Activated B cell treated with CpG ODN at 0.5 μM for 24 hours (primary cell): ENCODE data around the gene VCPKMT. TPM values are rescaled to one million over a fixed set of nuclear protein-coding genes. Genes with fewer than 3 reads are reported as not detected.
A peak's percentile ranks its signal among the peaks of the same experiment; 100 is the strongest.

Experiments
- ATAC-seq: fragments of 200-7000 bp; cut with Tn5 transposase; one replicate; pipeline ENCODE4 v1.10.0; 2021; ENCODE audit warnings: low read depth, mild to moderate bottlenecking, moderate library complexity
- CTCF ChIA-PET: fragments of 350-600 bp; sonication (Branson Sonifier 250); formaldehyde crosslinking; loops from one replicate; lab custom pipeline; 2021; ENCODE audit warnings: antibody characterized with exemption; lab: Charles Lee
- POLR2A ChIA-PET: fragments of 350-600 bp; sonication (Branson Sonifier 250); formaldehyde crosslinking; loops from one replicate; lab custom pipeline; 2021; ENCODE audit warnings: antibody characterized with exemption; lab: Charles Lee
- DNase-seq: peaks from one replicate; pipeline ENCODE4 v3.0.0; 2022
- H3K27ac Mint-ChIP-seq: one replicate; pipeline ENCODE4 v1.8.0; 2020; ENCODE audit warnings: mixed read lengths
- H3K27me3 Mint-ChIP-seq: one replicate; pipeline ENCODE4 v1.8.0; 2021; ENCODE audit warnings: mixed read lengths
- H3K36me3 Mint-ChIP-seq: one replicate; pipeline ENCODE4 v1.8.0; 2021; ENCODE audit warnings: low read depth, mixed read lengths
- H3K4me1 Mint-ChIP-seq: one replicate; pipeline ENCODE4 v1.8.0; 2021; ENCODE audit warnings: mixed read lengths
- H3K4me3 Mint-ChIP-seq: one replicate; pipeline ENCODE4 v1.8.0; 2020; ENCODE audit warnings: mild to moderate bottlenecking, mixed read lengths
- H3K9me3 Mint-ChIP-seq: one replicate; pipeline ENCODE4 v1.8.0; 2020; ENCODE audit warnings: mixed read lengths
- intact Hi-C: fragments of 100-400 bp; cut with micrococcal nuclease; formaldehyde crosslinking; loops from one replicate; pipeline ENCODE4 v1.15.1; 2024
- total RNA-seq: library from RNA; stranded (reverse); gene quantifications from 2 replicates; pipeline ENCODE4 v1.2.3, GENCODE V29; 2022
- TF ChIP-seq, protein P1 (sequence below): fragments of 200-600 bp; IDR thresholded peaks from one replicate; pipeline ENCODE4 v1.8.0; 2022; ENCODE audit warnings: antibody characterized with exemption, mild to moderate bottlenecking

VCPKMT gene
- total RNA-seq, 1 donor from 2014 or later, result 20.8 TPM

DNA sequence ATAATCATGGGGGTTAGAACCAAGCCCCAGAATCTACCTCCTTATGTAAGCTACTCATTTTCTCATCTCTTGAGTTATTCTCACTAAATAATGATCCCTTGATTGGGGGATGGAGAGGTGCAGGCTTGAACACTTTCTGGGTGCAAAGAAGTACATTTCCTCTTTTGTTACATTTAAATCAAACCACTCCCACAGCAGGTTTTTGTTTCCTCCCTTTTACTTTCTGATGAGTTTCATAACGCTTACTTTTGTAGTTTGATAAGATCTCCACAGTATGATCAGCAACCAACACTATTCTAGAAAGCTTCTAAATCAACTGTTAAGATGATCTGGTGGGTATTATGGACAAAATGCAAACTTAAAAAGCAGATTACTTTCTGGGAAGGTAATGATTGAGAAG lies 20.5 kb downstream of the VCPKMT start:
- TF ChIP-seq, protein P1, sequence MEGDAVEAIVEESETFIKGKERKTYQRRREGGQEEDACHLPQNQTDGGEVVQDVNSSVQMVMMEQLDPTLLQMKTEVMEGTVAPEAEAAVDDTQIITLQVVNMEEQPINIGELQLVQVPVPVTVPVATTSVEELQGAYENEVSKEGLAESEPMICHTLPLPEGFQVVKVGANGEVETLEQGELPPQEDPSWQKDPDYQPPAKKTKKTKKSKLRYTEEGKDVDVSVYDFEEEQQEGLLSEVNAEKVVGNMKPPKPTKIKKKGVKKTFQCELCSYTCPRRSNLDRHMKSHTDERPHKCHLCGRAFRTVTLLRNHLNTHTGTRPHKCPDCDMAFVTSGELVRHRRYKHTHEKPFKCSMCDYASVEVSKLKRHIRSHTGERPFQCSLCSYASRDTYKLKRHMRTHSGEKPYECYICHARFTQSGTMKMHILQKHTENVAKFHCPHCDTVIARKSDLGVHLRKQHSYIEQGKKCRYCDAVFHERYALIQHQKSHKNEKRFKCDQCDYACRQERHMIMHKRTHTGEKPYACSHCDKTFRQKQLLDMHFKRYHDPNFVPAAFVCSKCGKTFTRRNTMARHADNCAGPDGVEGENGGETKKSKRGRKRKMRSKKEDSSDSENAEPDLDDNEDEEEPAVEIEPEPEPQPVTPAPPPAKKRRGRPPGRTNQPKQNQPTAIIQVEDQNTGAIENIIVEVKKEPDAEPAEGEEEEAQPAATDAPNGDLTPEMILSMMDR, result no peak
- ChIA-PET CTCF (interaction anchor here (1.0 to 2.6 kb wide), 6 partner anchors 9 to 243 kb away, joined by 3 to 14 read pairs (median 5); partner anchors contain the start of gene NEMF), POLR2A (interaction anchor here (0.5 to 5.7 kb wide), 19 partner anchors 8 to 243 kb away, joined by 3 to 39 read pairs (median 6); partner anchors contain the start of genes ARF6, NEMF and VCPKMT)
- peak overlapping the region; percentile 75 for H3K4me3 Mint-ChIP-seq
- intact Hi-C loops, result loop anchor here (1.0 kb wide), 2 partner anchors 8 to 11 kb away; no protein-coding TSS in a partner anchor
- no peaks in the 10 kb centered on the region for H3K9me3 Mint-ChIP-seq
- no peak for DNase-seq
- H3K4me1 Mint-ChIP-seq, result peaks cover 84% of the 10 kb centered on the region
- no peaks in the 10 kb centered on the region for H3K27me3 Mint-ChIP-seq
- ATAC-seq, result peak; percentile 61
- peak overlapping the region; percentile 93 for H3K27ac Mint-ChIP-seq
- peaks cover 28% of the 10 kb centered on the region for H3K36me3 Mint-ChIP-seq

DNA sequence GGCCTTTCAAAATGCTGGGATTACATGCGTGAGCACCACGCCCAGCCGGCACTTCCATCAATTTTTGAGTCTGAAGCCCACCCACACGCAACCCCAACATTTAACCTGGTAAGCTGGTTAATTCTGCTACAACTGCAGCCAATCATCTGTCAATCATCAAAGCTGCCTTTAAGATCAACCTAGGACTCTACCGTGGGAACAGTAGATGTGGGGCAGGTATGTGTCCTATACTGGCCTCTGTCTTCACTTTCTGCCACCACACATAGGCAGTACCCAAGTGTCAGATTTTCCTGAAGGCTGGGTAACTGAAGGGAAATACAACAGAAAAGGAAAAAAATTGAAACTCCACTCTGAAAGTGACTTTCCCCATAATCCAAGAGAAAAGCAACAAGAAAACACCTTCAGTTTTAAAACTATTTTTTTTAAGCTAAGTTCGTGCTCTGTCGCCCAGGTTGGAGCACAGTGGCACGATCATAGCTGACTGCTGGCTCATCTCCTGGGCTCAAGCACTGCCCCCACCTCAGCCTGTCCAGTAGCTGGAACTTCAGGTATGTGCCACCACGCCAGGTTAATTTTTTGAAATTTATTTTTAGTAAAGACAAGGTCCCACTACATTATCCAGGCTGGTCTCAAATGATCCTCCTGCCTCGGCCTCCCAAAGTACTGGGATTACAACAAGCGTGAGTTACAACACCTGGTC lies 22.2 kb downstream of the VCPKMT start:
- H3K27me3 Mint-ChIP-seq, result no peaks in the 10 kb centered on the region
- TF ChIP-seq, protein P1, result no peak
- peaks cover 80% of the 10 kb centered on the region for H3K4me1 Mint-ChIP-seq
- H3K4me3 Mint-ChIP-seq, result no peak overlapping the region
- peak overlapping the region; percentile 78 for H3K27ac Mint-ChIP-seq
- ATAC-seq (no peak), DNase-seq (no peak)
- H3K9me3 Mint-ChIP-seq, result no peaks in the 10 kb centered on the region
- intact Hi-C loops, result no loop called here
- peaks cover 22% of the 10 kb centered on the region for H3K36me3 Mint-ChIP-seq
- CTCF ChIA-PET, result interaction anchor here (0.8 to 1.8 kb wide), 3 partner anchors 9 to 232 kb away, joined by 3 to 5 read pairs (median 4); no protein-coding TSS in a partner anchor
- POLR2A ChIA-PET, result interaction anchor here (0.6 to 14.8 kb wide), 13 partner anchors 9 to 232 kb away, joined by 3 to 397 read pairs (median 5); partner anchors contain the start of gene ARF6

DNA sequence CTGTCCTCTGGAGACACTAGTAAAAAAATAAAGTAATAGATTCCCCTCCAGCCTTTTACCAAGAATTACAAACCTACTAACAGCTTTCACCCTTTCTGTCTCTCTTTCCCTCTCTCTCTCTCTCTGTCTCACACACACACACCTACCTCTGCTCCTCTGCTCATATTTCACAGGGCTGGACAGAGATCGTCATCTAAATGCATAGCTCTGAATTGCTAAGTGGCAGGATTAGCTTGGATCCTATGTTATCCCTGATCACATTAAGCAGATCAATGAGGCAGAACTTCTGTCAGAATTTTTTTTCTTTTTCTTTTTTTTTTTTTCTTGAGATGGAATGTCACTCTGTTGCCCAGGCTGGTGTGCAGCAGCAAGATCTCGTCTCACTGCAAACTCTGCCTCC lies 22.9 kb downstream of the VCPKMT start:
- H3K4me1 Mint-ChIP-seq, result peaks cover 81% of the 10 kb centered on the region
- ATAC-seq (no peak), DNase-seq (no peak)
- intact Hi-C loops, result no loop called here
- no peaks in the 10 kb centered on the region for H3K9me3 Mint-ChIP-seq
- ChIA-PET POLR2A (interaction anchor here (0.7 to 14.8 kb wide), 9 partner anchors 11 to 232 kb away, joined by 3 to 397 read pairs (median 5); partner anchors contain the start of gene ARF6), CTCF (interaction anchor here (0.8 to 1.8 kb wide), 3 partner anchors 10 to 231 kb away, joined by 3 to 5 read pairs (median 4); no protein-coding TSS in a partner anchor)
- peak overlapping the region; percentile 78 for H3K27ac Mint-ChIP-seq
- no peaks in the 10 kb centered on the region for H3K27me3 Mint-ChIP-seq
- H3K36me3 Mint-ChIP-seq, result peaks cover 20% of the 10 kb centered on the region
- H3K4me3 Mint-ChIP-seq, result peak overlapping the region; percentile 3
- TF ChIP-seq, protein P1, result no peak

DNA sequence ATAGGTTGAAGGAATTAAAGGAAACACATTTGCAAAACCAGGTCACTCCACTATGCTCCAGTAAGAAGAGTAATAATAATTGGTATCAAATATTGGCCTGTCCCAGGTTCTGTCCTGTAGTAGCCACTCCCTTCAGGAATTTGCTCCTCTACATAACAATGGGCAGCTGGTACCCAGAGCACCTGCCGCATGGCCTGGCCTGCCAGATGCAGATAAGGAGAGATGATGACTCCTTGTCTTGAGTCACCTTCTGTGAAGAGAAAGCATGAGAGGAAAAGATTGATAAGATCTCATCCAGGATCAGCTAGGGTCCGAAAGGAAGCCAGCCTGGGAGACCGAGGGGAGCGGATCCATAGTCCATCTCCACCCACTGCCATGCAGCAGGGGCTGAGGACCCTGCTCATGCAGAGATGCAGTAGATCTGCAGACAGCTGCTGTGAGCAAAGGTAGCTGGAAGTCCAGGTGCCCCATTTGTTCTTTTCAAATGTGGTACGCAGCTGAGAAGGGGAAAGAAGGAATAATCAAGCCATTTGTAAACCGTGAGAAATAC lies 24.3 kb downstream of the VCPKMT start:
- peaks cover 27% of the 10 kb centered on the region for H3K36me3 Mint-ChIP-seq
- CTCF ChIA-PET, result interaction anchor here (2.5 kb wide), 1 partner anchor 30 kb away, joined by 8 read pairs; no protein-coding TSS in a partner anchor
- no peak overlapping the region for H3K4me3 Mint-ChIP-seq
- TF ChIP-seq, protein P1, result no peak
- ATAC-seq (no peak), DNase-seq (no peak)
- intact Hi-C loops, result no loop called here
- H3K9me3 Mint-ChIP-seq, result peaks cover 2% of the 10 kb centered on the region
- POLR2A ChIA-PET, result interaction anchor here (0.7 to 14.8 kb wide), 8 partner anchors 9 to 230 kb away, joined by 3 to 397 read pairs (median 6); no protein-coding TSS in a partner anchor
- peaks cover 89% of the 10 kb centered on the region for H3K4me1 Mint-ChIP-seq
- peak overlapping the region; percentile 61 for H3K27ac Mint-ChIP-seq
- no peaks in the 10 kb centered on the region for H3K27me3 Mint-ChIP-seq
